SK-N-SH (cell line): ENCODE data around the gene LBX1. TPM values are rescaled to one million over a fixed set of nuclear protein-coding genes. Genes with fewer than 3 reads are reported as not detected.
A peak's percentile ranks its signal among the peaks of the same experiment; 100 is the strongest.

ENCODE experiments used
- CTCF ChIA-PET: fragments of 300-600, 350-600 bp; formaldehyde crosslinking; extraction: SDS; loops from one replicate; lab custom pipeline; 2021; lab: Yijun Ruan, JAX
- POLR2A ChIA-PET: fragments of 350-600 bp; sonication (Branson Sonifier 250); formaldehyde crosslinking; extraction: SDS; loops from one replicate; lab custom pipeline; 2020; ENCODE audit warnings: antibody characterized with exemption, inconsistent platforms; lab: Yijun Ruan, JAX
- DNase-seq: peaks from one replicate; pipeline ENCODE4 v3.0.0; 2012
- H2AFZ ChIP-seq: fragments of 200-600 bp; sonication (generic); 2 replicates; pipeline ENCODE4 v1.8.1; 2016; ENCODE audit warnings: antibody characterized with exemption, mild to moderate bottlenecking, low read depth
- H3F3A ChIP-seq: fragments of 200-600 bp; sonication (generic); replicated peaks from 2 replicates; pipeline ENCODE3; 2016; ENCODE audit warnings: antibody characterized with exemption, mild to moderate bottlenecking; ENCODE audit not compliant: insufficient read depth
- H3K27ac ChIP-seq, 2 experiments: fragments of 200-500 bp in 1 of 2; fragments of 200-600 bp in 1 of 2; sonication (Bioruptor generic) in 1 of 2; sonication (generic), shearing (Covaris generic) in 1 of 2; 2 replicates each; pipeline versions ENCODE4 v1.5.1 to v1.6.1; 2014 to 2016; ENCODE audit warnings: low read depth in 2 of 2, inconsistent platforms in 1 of 2, low read length in 1 of 2, mild to moderate bottlenecking in 1 of 2, mixed read lengths in 1 of 2
- H3K27me3 ChIP-seq: fragments of 200-600 bp; sonication (generic), shearing (Covaris generic); 2 replicates; pipeline ENCODE4 v1.6.1; 2016; ENCODE audit warnings: mixed run types; ENCODE audit not compliant: insufficient read depth
- H3K36me3 ChIP-seq, 2 experiments: fragments of 200-500 bp in 1 of 2; fragments of 200-600 bp in 1 of 2; sonication (Bioruptor generic) in 1 of 2; sonication (generic) in 1 of 2; replicated peaks in 1 of 2; 2 replicates each; pipeline versions ENCODE3 to v1.5.1; 2014 to 2016; ENCODE audit warnings: low read length in 1 of 2, mild to moderate bottlenecking in 1 of 2; ENCODE audit not compliant: insufficient read depth in 2 of 2, control insufficient read depth in 1 of 2
- H3K4me1 ChIP-seq, 2 experiments: fragments of 200-500 bp in 1 of 2; fragments of 200-600 bp in 1 of 2; sonication (Bioruptor generic) in 1 of 2; sonication (generic), shearing (Covaris generic) in 1 of 2; 2 replicates each; pipeline versions ENCODE4 v1.5.1 to v1.6.1; 2014 to 2016; ENCODE audit warnings: low read depth in 1 of 2, low read length in 1 of 2, mixed run types in 1 of 2; ENCODE audit not compliant: insufficient read depth in 2 of 2, control insufficient read depth in 1 of 2
- H3K4me2 ChIP-seq: fragments of 200-600 bp; sonication (generic), shearing (Covaris generic); 2 replicates; pipeline ENCODE4 v1.6.1; 2017; ENCODE audit warnings: mixed run types
- H3K4me3 ChIP-seq, 2 experiments: fragments of 200-500 bp in 1 of 2; fragments of 200-600 bp in 1 of 2; sonication (Bioruptor generic) in 1 of 2; sonication (generic), shearing (Covaris generic) in 1 of 2; 2 replicates each; pipeline versions ENCODE4 v1.5.1 to v1.8.1; 2014 to 2016; ENCODE audit warnings: low read depth in 2 of 2, inconsistent platforms in 1 of 2, low read length in 1 of 2, mild to moderate bottlenecking in 1 of 2, mixed read lengths in 1 of 2, moderate library complexity in 1 of 2
- H3K79me2 ChIP-seq: fragments of 200-600 bp; sonication (generic); 2 replicates; pipeline ENCODE4 v1.8.1; 2017; ENCODE audit warnings: mild to moderate bottlenecking; ENCODE audit not compliant: insufficient read depth
- H3K9ac ChIP-seq: fragments of 200-600 bp; sonication (generic); 2 replicates; pipeline ENCODE4 v1.6.1; 2017; ENCODE audit warnings: mixed run types
- H3K9me2 ChIP-seq: fragments of 200-600 bp; sonication (generic); 2 replicates; pipeline ENCODE4 v1.6.1; 2017; ENCODE audit warnings: mixed run types
- H3K9me3 ChIP-seq: fragments of 200-600 bp; sonication (generic); 2 replicates; pipeline ENCODE4 v1.6.1; 2017; ENCODE audit warnings: mixed run types, mild to moderate bottlenecking, moderate library complexity
- H4K20me1 ChIP-seq: fragments of 200-600 bp; sonication (generic); 2 replicates; pipeline ENCODE4 v1.6.1; 2017; ENCODE audit warnings: mild to moderate bottlenecking, mixed run types; ENCODE audit not compliant: insufficient read depth
- ELF1 ChIP-seq: IDR thresholded peaks from 2 replicates; pipeline ENCODE4 v1.4.0; 2012
- EP300 ChIP-seq, 2 experiments: IDR thresholded peaks; 2 replicates each; pipeline versions ENCODE4 v1.4.0 to v1.6.1; 2012; ENCODE audit warnings: borderline replicate concordance in 1 of 2, low read depth in 1 of 2, low read length in 1 of 2
- FOSL2 ChIP-seq: IDR thresholded peaks from 2 replicates; pipeline ENCODE4 v1.4.0; 2012; ENCODE audit warnings: low read depth, mild to moderate bottlenecking, moderate library complexity, borderline replicate concordance
- FOXM1 ChIP-seq: IDR thresholded peaks from 2 replicates; pipeline ENCODE4 v1.4.0; 2012; ENCODE audit warnings: low read depth, mild to moderate bottlenecking
- MAX ChIP-seq: IDR thresholded peaks from 2 replicates; pipeline ENCODE4 v1.4.0; 2012; ENCODE audit warnings: low read depth
- MEF2A ChIP-seq: IDR thresholded peaks from 2 replicates; pipeline ENCODE4 v1.4.0; 2012; ENCODE audit warnings: low read depth, borderline replicate concordance
- MXI1 ChIP-seq: IDR thresholded peaks from 2 replicates; pipeline ENCODE4 v1.6.1; 2012; ENCODE audit warnings: mild to moderate bottlenecking, low read depth, low read length, improper control_type of control experiment
- PBX3 ChIP-seq: IDR thresholded peaks from 2 replicates; pipeline ENCODE4; 2012
- POLR2AphosphoS5 ChIP-seq: IDR thresholded peaks from 2 replicates; pipeline ENCODE4 v1.6.1; 2012; ENCODE audit warnings: low read depth, low read length
- RAD21 ChIP-seq: IDR thresholded peaks from 2 replicates; pipeline ENCODE4 v1.6.1; 2012; ENCODE audit warnings: mild to moderate bottlenecking, low read length
- RCOR1 ChIP-seq: fragments of 150-350 bp; IDR thresholded peaks from 2 replicates; pipeline ENCODE4 v1.6.1; 2017; ENCODE audit warnings: antibody characterized with exemption, low read length
- REST ChIP-seq: IDR thresholded peaks from 2 replicates; pipeline ENCODE4 v1.6.1; 2012; ENCODE audit warnings: mild to moderate bottlenecking, low read depth, low read length, moderate library complexity
- RXRA ChIP-seq: IDR thresholded peaks from 2 replicates; pipeline ENCODE4 v1.4.0; 2012; ENCODE audit warnings: low read depth, mild to moderate bottlenecking, borderline replicate concordance
- SIN3A ChIP-seq: IDR thresholded peaks from 2 replicates; pipeline ENCODE4 v1.6.1; 2012; ENCODE audit warnings: low read depth, mild to moderate bottlenecking, low read length, moderate library complexity, borderline replicate concordance
- TEAD4 ChIP-seq: IDR thresholded peaks from 2 replicates; pipeline ENCODE4 v1.4.0; 2012; ENCODE audit warnings: mild to moderate bottlenecking, borderline replicate concordance; ENCODE audit not compliant: insufficient read depth
- USF1 ChIP-seq: IDR thresholded peaks from 2 replicates; pipeline ENCODE4 v1.4.0; 2012; ENCODE audit warnings: low read depth, borderline replicate concordance
- YY1 ChIP-seq: IDR thresholded peaks from 2 replicates; pipeline ENCODE4 v1.4.0; 2012; ENCODE audit warnings: low read depth, mild to moderate bottlenecking
- WGBS: methylation state at CpG from one replicate; pipeline ENCODE4 v1.1.6; 2017; ENCODE audit warnings: low lambda C conversion rate; 5-methylcytosine and 5-hydroxymethylcytosine counted together
- polyA plus RNA-seq, 3 experiments: library from polyadenylated mRNA; depleted of rRNA; stranded (reverse); fragments of >200 nt; gene quantifications; 2 replicates each; pipeline ENCODE4 v1.2.3, GENCODE V29; 2012

Gene LBX1
- polyA plus RNA-seq, 1 of the 3 experiments (the other 2 are of a cell fraction), result not detected

GRCh38 chr10:101238732-101239105 is 9.5 kb upstream of the LBX1 start:
- Histone ChIP-seq H3K9me3 (no peaks in the 10 kb centered on the region), H2AFZ (no peak overlapping the region), H3K9me2 (no peaks in the 10 kb centered on the region), H3K27me3 (peaks cover 55% of the 10 kb centered on the region), H4K20me1 (no peaks in the 10 kb centered on the region), H3K36me3 (no peaks in the 10 kb centered on the region)
- CTCF ChIA-PET, result interaction anchor here (1.3 to 3.6 kb wide), 2 partner anchors 25 to 143 kb away, joined by 3 to 15 read pairs; no protein-coding TSS in a partner anchor
- TF ChIP-seq MXI1, result no peak
- TF ChIP-seq ELF1, result no peak
- TF ChIP-seq RCOR1, result no peak
- TF ChIP-seq MEF2A, result no peak
- no peak for TF ChIP-seq YY1
- no peak for TF ChIP-seq POLR2AphosphoS5
- no peak for TF ChIP-seq RAD21
- no peak for TF ChIP-seq EP300 (IDR thresholded peaks at IDR 0.05; ENCODE audit: borderline replicate concordance in 1 of 2, low read depth in 1 of 2, low read length in 1 of 2)
- no peak for TF ChIP-seq USF1
- TF ChIP-seq REST, result no peak
- TF ChIP-seq FOXM1, result no peak
- no peak for TF ChIP-seq RXRA
- TF ChIP-seq SIN3A, result no peak
- TF ChIP-seq MAX, result no peak
- TF ChIP-seq PBX3, result no peak
- no peak for TF ChIP-seq FOSL2
- TF ChIP-seq TEAD4, result no peak
- TF ChIP-seq, all 33 proteins: peak for 0
- Histone ChIP-seq H3K79me2 (no peaks in the 10 kb centered on the region), H3K4me1 (no peaks in the 10 kb centered on the region), H3K27ac (no peak overlapping the region), H3K4me3 (peak overlapping the region in 1 of 2 experiments; percentile 32; a peak in 1 of 4 replicates), H3F3A (no peaks in the 10 kb centered on the region), H3K4me2 (no peak overlapping the region), H3K9ac (no peak overlapping the region)
- no peak for DNase-seq
- 76% methylated on average over 22 of the region's 24 CpGs for WGBS
- POLR2A ChIA-PET, result no interaction called here
